DOHH2 (cell line): ENCODE data around the gene CCDC85A.

Source experiments
- CTCF ChIP-seq: fragments of 200-600 bp; sonication (generic); IDR thresholded peaks from one replicate; pipeline ENCODE4 v1.5.1; 2014; ENCODE audit warnings: antibody characterized with exemption, mild to moderate bottlenecking, low read depth, low read length; ENCODE audit not compliant: poor library complexity, severe bottlenecking
- EZH2phosphoT487 ChIP-seq: fragments of 200-600 bp; sonication (generic); IDR thresholded peaks from 2 replicates; pipeline ENCODE4 v1.6.1; 2017; ENCODE audit warnings: borderline replicate concordance, mild to moderate bottlenecking, antibody characterized with exemption, low read length, moderate library complexity, mixed read lengths

DNA sequence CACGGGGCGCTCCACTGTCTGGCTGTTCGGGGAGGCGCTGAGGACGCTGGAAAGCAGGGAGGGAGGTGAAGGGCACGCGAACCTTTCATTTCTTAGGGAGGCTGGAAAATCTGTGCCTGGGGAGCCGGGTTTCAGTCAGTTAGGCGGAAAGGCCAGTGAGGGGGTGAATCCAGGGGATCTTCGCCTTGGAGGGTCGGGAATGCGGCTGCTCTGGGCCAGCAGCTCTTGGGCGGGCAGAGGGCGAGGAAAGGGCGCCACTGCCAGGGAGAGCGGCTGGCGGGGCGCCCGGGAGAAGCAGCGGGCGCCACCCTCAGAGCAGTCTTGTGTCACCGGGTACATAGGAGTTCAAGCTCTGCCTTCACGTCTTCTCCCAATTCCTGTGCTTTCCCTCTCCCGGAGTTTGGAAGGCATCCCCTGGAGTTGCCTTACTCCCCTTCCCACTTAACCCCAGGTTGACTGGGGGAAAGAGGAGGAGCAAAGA is 1.4 kb downstream of the CCDC85A start:
- TF ChIP-seq CTCF (no peak), EZH2phosphoT487 (no peak)
